Endothelial cell (in vitro differentiated cells): Measurements from ENCODE around the gene PTPRD. TPM values are rescaled to one million over a fixed set of nuclear protein-coding genes. Genes with fewer than 3 reads are reported as not detected.

Experiments
- DNase-seq: peaks from one replicate; pipeline ENCODE4 v3.0.0; 2021; ENCODE audit warnings: low spot score
- H3K27ac Mint-ChIP-seq: one replicate; pipeline ENCODE4 v1.8.0; 2021; ENCODE audit warnings: mixed read lengths, inconsistent platforms; ENCODE audit not compliant: unreplicated experiment
- H3K27me3 Mint-ChIP-seq: one replicate; pipeline ENCODE4 v1.8.0; 2021; ENCODE audit warnings: mild to moderate bottlenecking, moderate library complexity, mixed read lengths, inconsistent platforms; ENCODE audit not compliant: unreplicated experiment
- H3K36me3 Mint-ChIP-seq: one replicate; pipeline ENCODE4 v1.8.0; 2021; ENCODE audit warnings: mild to moderate bottlenecking, low read depth, mixed read lengths, inconsistent platforms; ENCODE audit not compliant: unreplicated experiment
- H3K4me1 Mint-ChIP-seq: one replicate; pipeline ENCODE4 v1.8.0; 2021; ENCODE audit warnings: mild to moderate bottlenecking, mixed read lengths, inconsistent platforms; ENCODE audit not compliant: unreplicated experiment
- H3K4me3 Mint-ChIP-seq: one replicate; pipeline ENCODE4 v1.8.0; 2021; ENCODE audit warnings: mild to moderate bottlenecking, mixed read lengths, inconsistent platforms; ENCODE audit not compliant: unreplicated experiment
- H3K9me3 Mint-ChIP-seq: one replicate; pipeline ENCODE4 v1.8.0; 2021; ENCODE audit warnings: mixed read lengths, inconsistent platforms; ENCODE audit not compliant: unreplicated experiment
- total RNA-seq: library from RNA; stranded (reverse); fragmentation: NEBNext Ultra II Directional; extraction: Animal tissue kit (Norgen Biotek cat#: 25700); gene quantifications from one replicate; pipeline ENCODE4 v1.2.1, GENCODE V29; 2021; ENCODE audit not compliant: unreplicated experiment
- TF ChIP-seq, protein P1 (sequence below): fragments of 200-600 bp; sonication (generic); IDR thresholded peaks from one replicate; pipeline ENCODE4 v1.5.0; 2021; ENCODE audit warnings: antibody characterized with exemption; ENCODE audit not compliant: unreplicated experiment

PTPRD gene
- total RNA-seq, 1 donor from 2014 or later: 47.8 TPM

DNA sequence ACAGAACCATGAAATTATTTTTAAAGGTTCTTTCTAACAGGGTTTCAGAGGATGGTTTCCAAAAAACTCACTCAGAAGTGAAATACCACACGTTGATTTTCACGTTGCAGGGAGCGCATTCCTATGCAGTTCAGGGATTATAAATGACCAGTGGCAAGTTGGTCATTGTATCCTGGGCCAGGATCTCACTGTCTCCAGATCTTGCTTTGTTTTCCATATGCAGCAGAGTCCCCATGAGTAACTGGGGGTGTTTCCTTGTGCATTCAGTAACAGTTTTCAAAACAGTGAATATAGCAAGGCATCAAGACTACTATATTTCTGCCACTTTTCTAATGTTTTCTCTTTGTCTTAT is 1748.3 kb downstream of the PTPRD start:
- H3K36me3 Mint-ChIP-seq: no peaks in the 10 kb centered on the region
- H3K27me3 Mint-ChIP-seq: peaks cover 1% of the 10 kb centered on the region
- H3K4me3 Mint-ChIP-seq: no peak overlapping the region
- TF ChIP-seq, protein P1, sequence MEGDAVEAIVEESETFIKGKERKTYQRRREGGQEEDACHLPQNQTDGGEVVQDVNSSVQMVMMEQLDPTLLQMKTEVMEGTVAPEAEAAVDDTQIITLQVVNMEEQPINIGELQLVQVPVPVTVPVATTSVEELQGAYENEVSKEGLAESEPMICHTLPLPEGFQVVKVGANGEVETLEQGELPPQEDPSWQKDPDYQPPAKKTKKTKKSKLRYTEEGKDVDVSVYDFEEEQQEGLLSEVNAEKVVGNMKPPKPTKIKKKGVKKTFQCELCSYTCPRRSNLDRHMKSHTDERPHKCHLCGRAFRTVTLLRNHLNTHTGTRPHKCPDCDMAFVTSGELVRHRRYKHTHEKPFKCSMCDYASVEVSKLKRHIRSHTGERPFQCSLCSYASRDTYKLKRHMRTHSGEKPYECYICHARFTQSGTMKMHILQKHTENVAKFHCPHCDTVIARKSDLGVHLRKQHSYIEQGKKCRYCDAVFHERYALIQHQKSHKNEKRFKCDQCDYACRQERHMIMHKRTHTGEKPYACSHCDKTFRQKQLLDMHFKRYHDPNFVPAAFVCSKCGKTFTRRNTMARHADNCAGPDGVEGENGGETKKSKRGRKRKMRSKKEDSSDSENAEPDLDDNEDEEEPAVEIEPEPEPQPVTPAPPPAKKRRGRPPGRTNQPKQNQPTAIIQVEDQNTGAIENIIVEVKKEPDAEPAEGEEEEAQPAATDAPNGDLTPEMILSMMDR: no peak
- DNase-seq: no peak
- no peaks in the 10 kb centered on the region for H3K4me1 Mint-ChIP-seq
- H3K27ac Mint-ChIP-seq: no peak overlapping the region
- no peaks in the 10 kb centered on the region for H3K9me3 Mint-ChIP-seq

DNA sequence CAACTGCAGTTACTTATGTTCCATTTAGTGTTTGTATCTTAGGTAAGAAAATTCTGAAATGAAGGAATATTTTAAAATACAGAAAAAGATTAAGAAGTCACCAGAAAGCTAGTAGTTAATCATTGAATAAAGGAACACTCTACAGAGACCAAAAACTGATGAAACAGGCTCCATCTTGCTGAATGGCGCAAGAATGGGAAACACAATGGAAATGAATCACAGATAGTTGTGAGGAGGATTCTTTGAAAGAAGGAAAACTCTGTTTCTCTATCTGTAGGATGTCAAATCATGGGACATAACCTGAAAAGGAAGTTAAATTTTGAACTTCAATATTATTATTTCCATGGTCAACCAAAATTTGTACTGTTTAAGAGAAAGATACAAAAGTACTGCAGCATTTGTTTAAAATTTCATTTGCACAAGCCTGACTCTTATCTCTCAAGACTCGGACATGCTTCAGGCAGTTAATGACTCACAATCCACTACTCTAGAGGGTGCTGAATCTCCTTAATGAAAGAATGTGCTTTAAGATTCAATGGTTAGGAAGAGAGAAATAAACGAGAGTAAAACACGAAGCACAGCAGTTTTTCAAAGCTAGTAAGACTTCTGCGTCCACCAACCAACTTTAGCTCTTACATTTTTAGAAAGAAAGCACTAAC is 1748.8 kb downstream of the PTPRD start:
- Mint-ChIP-seq H3K36me3 (no peaks in the 10 kb centered on the region), H3K9me3 (no peaks in the 10 kb centered on the region), H3K27me3 (peaks cover 1% of the 10 kb centered on the region), H3K4me3 (no peak overlapping the region), H3K27ac (no peak overlapping the region), H3K4me1 (no peaks in the 10 kb centered on the region)
- no peak for DNase-seq
- TF ChIP-seq, protein P1: no peak

DNA sequence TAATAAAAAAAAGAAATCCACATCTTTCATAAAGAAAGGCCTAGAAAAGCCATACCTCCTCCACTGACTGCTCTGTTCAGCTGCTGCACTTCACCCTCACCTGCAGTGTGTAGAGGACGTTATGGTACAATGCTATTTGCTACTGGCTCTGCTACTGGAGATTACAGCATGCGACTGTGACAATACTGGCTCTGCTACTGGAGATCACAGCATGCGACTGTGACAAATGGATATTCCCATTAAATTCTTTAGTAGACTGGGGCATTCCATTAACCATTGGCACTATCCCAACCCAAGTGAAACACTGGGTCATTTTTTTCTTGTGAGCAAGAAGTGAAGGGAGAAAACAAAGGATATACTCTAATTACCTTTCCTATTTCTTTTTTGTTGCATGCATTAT is 1749.7 kb downstream of the PTPRD start:
- Mint-ChIP-seq H3K27me3 (peaks cover 4% of the 10 kb centered on the region), H3K36me3 (no peaks in the 10 kb centered on the region), H3K9me3 (no peaks in the 10 kb centered on the region), H3K4me3 (no peak overlapping the region), H3K27ac (no peak overlapping the region), H3K4me1 (no peaks in the 10 kb centered on the region)
- TF ChIP-seq, protein P1: no peak
- no peak for DNase-seq

DNA sequence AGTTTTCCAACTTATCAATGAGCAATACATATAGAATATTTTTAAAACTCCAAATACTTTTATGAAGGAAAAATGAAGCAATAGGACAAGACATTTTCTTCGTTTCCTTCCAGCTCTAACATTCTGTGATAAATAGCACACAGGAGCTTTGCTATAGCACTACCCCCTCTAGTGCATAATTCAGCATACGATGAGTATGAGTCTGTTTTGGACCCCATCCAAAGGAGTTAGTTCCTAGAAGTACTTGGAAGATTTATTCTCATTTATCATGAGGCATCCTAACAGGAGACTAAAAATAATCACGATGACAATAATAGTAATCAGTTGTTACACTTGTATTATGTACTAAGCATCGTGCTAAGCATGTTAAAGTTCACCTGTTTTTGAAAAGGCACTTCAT is 1751.9 kb downstream of the PTPRD start:
- DNase-seq: no peak
- Mint-ChIP-seq H3K4me3 (no peak overlapping the region), H3K36me3 (no peaks in the 10 kb centered on the region), H3K27me3 (peaks cover 7% of the 10 kb centered on the region), H3K9me3 (no peaks in the 10 kb centered on the region), H3K4me1 (peaks cover 3% of the 10 kb centered on the region), H3K27ac (no peak overlapping the region)
- TF ChIP-seq, protein P1: no peak

DNA sequence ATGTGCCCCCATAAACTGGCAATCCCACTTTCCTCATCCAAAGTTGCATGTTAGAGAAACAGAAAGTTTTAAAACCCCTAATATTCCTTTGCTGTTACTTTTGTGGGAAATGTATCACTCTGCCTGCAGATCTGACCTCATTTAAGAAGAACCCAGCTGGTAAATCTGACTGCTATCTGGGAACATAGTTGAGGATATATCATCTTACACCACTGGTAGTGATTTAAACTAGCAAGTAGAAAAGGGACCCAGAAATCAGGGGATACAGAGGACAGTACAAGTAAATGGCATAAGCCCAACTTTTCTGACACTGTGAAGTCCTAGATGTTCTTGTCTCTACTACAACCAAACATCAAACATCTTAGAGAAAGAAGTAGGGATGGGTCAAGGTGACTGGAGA is 1752.7 kb downstream of the PTPRD start:
- DNase-seq: no peak
- H3K9me3 Mint-ChIP-seq: no peaks in the 10 kb centered on the region
- no peak overlapping the region for H3K4me3 Mint-ChIP-seq
- TF ChIP-seq, protein P1: no peak
- H3K4me1 Mint-ChIP-seq: peaks cover 6% of the 10 kb centered on the region
- no peak overlapping the region for H3K27ac Mint-ChIP-seq
- H3K27me3 Mint-ChIP-seq: peaks cover 7% of the 10 kb centered on the region
- H3K36me3 Mint-ChIP-seq: no peaks in the 10 kb centered on the region
